Esophagus muscularis mucosa (tissue), 4 donors: ENCODE measurements around the gene GABRQ. TPM values are rescaled to one million over a fixed set of nuclear protein-coding genes. Genes with fewer than 3 reads are reported as not detected.
A peak's percentile ranks its signal among the peaks of the same experiment; 100 is the strongest.

Source experiments
- DNase-seq: peaks from one replicate; pipeline ENCODE4 v3.0.0-alpha.2; 2017; ENCODE audit errors: extremely low spot score
- H3K27ac ChIP-seq, 4 donors: fragments of 200-600 bp; sonication (generic); replicated peaks in 1 of 4; 1 replicate in 3 of 4; 2 replicates in 1 of 4; pipeline ENCODE4 v1.5.1; 2016 to 2019; ENCODE audit warnings: mild to moderate bottlenecking in 1 of 4
- H3K27me3 ChIP-seq, 4 donors: fragments of 200-600 bp; sonication (generic); one replicate each; pipeline versions ENCODE4 v1.5.1 to v1.6.0; 2016 to 2019
- H3K36me3 ChIP-seq, 4 donors: fragments of 200-600 bp; sonication (generic); one replicate each; pipeline ENCODE4 v1.5.1; 2016 to 2019
- H3K4me1 ChIP-seq, 4 donors: fragments of 200-600 bp; sonication (generic); one replicate each; pipeline ENCODE4 v1.5.1; 2016 to 2019
- H3K4me3 ChIP-seq, 4 donors: fragments of 200-600 bp; sonication (generic); 1 replicate in 2 of 4; 2 replicates in 2 of 4; pipeline ENCODE4 v1.5.1; 2016 to 2019; ENCODE audit warnings: mild to moderate bottlenecking in 4 of 4, moderate library complexity in 1 of 4
- H3K9me3 ChIP-seq, 4 donors: fragments of 200-600 bp; sonication (generic); 1 replicate in 3 of 4; 2 replicates in 1 of 4; pipeline ENCODE4 v1.5.1; 2016 to 2019
- CTCF ChIP-seq, 3 experiments: fragments of 200-600 bp in 2 of 3; fragments of 450-650 bp in 1 of 3; sonication (generic) in 2 of 3; IDR thresholded peaks; one replicate each; pipeline ENCODE4 v1.5.1; 2017 to 2019; ENCODE audit warnings: antibody characterized with exemption in 3 of 3, mild to moderate bottlenecking in 2 of 3, moderate library complexity in 1 of 3
- EP300 ChIP-seq: sonication (generic); formaldehyde crosslinking; IDR thresholded peaks from one replicate; pipeline ENCODE4 v1.6.1; 2017; ENCODE audit warnings: antibody characterized with exemption
- POLR2A ChIP-seq: fragments of 450-650 bp; IDR thresholded peaks from one replicate; pipeline ENCODE4 v1.6.1; 2017; ENCODE audit warnings: antibody characterized with exemption, moderate library complexity, mild to moderate bottlenecking, low read depth
- POLR2AphosphoS5 ChIP-seq, 2 donors: sonication (generic); formaldehyde crosslinking; IDR thresholded peaks; one replicate each; pipeline ENCODE4 v1.6.1; 2017; ENCODE audit warnings: antibody characterized with exemption in 2 of 2
- WGBS: methylation state at CpG from one replicate; pipeline ENCODE4 v1.1.5; 2018; 5-methylcytosine and 5-hydroxymethylcytosine counted together
- intact Hi-C: fragments of 100-400 bp; cut with DNase I; formaldehyde crosslinking; loops from one replicate; pipeline ENCODE4 v1.15.1; 2023
- total RNA-seq, 4 donors: library from RNA; depleted of rRNA; stranded (reverse); fragments of >200 nt; gene quantifications; one replicate each; pipeline versions ENCODE4 v1.1.0 to v1.2.1, GENCODE V29; 2016

The GABRQ gene
- total RNA-seq, 4 donors from 2014 or later, result 0.06 TPM; not detected in 3

- TF ChIP-seq CTCF (IDR thresholded peaks at IDR 0.05), result no peak
- no peak for TF ChIP-seq EP300
- no peak for TF ChIP-seq POLR2AphosphoS5 (IDR thresholded peaks at IDR 0.05)
- no peak for TF ChIP-seq POLR2A
- peak overlapping the region in 1 of 4 donors; percentile 14 for H3K4me3 ChIP-seq
- intact Hi-C loops, result loop anchor here (5.0 kb wide), 1 partner anchor 1486 kb away; no protein-coding TSS in a partner anchor
- H3K9me3 ChIP-seq, result no peaks in the 10 kb centered on the region
- peak; percentile 34 for DNase-seq
- H3K36me3 ChIP-seq, result no peaks in the 10 kb centered on the region
- WGBS, result 48% methylated on average over 12 of the region's 23 CpGs
- H3K27me3 ChIP-seq, result peaks cover 0 to 38% (median 14%) of the 10 kb centered on the region in 4 donors
- H3K27ac ChIP-seq, result no peak overlapping the region
- peaks cover 0 to 9% (median 6%) of the 10 kb centered on the region in 4 donors for H3K4me1 ChIP-seq
Measured at GRCh38 chrX:152638443-152638904, 779 bp downstream of the GABRQ start.

GRCh38 chrX:152639426-152639825 lies 1.7 kb downstream of the GABRQ start:
- DNase-seq, result peak; percentile 21
- Histone ChIP-seq H3K9me3 (no peaks in the 10 kb centered on the region), H3K36me3 (no peaks in the 10 kb centered on the region), H3K4me1 (peaks cover 0 to 9% (median 6%) of the 10 kb centered on the region in 4 donors), H3K4me3 (no peak overlapping the region), H3K27me3 (peaks cover 0 to 38% (median 14%) of the 10 kb centered on the region in 4 donors), H3K27ac (no peak overlapping the region)
- 88% methylated on average over 7 of the region's 7 CpGs for WGBS
- TF ChIP-seq POLR2A (no peak), CTCF (IDR thresholded peaks at IDR 0.05) (no peak), EP300 (no peak), POLR2AphosphoS5 (IDR thresholded peaks at IDR 0.05) (no peak)
- intact Hi-C loops, result loop anchor here (5.0 kb wide), 1 partner anchor 1487 kb away; no protein-coding TSS in a partner anchor

GRCh38 chrX:152640034-152640818 lies 2.5 kb downstream of the GABRQ start:
- 84% methylated on average over 18 of the region's 18 CpGs for WGBS
- Histone ChIP-seq H3K4me1 (peaks cover 0 to 9% (median 6%) of the 10 kb centered on the region in 4 donors), H3K4me3 (no peak overlapping the region), H3K27ac (no peak overlapping the region), H3K27me3 (peaks cover 0 to 38% (median 14%) of the 10 kb centered on the region in 4 donors), H3K36me3 (no peaks in the 10 kb centered on the region), H3K9me3 (no peaks in the 10 kb centered on the region)
- intact Hi-C loops, result no loop called here
- TF ChIP-seq CTCF (IDR thresholded peaks at IDR 0.05) (no peak), POLR2AphosphoS5 (IDR thresholded peaks at IDR 0.05) (no peak), EP300 (no peak), POLR2A (no peak)
- DNase-seq, result peak; percentile 37

- Histone ChIP-seq H3K27ac (no peak overlapping the region), H3K36me3 (no peaks in the 10 kb centered on the region), H3K4me1 (peaks cover 0 to 9% (median 6%) of the 10 kb centered on the region in 4 donors), H3K4me3 (no peak overlapping the region), H3K27me3 (peaks cover 0 to 38% (median 14%) of the 10 kb centered on the region in 4 donors), H3K9me3 (no peaks in the 10 kb centered on the region)
- 67% methylated on average over 8 of the region's 10 CpGs for WGBS
- peak; percentile 57 for DNase-seq
- intact Hi-C loops, result no loop called here
- TF ChIP-seq CTCF (IDR thresholded peaks at IDR 0.05) (no peak), POLR2AphosphoS5 (IDR thresholded peaks at IDR 0.05) (no peak), POLR2A (no peak), EP300 (no peak)
Measured at GRCh38 chrX:152641256-152641875, 3.7 kb downstream of the GABRQ start.
